PC-9 (cell line): Measurements from ENCODE around the gene OR7A10.

Source experiments
- EZH2 ChIP-seq: fragments of 200-600 bp; sonication (generic); IDR thresholded peaks from 2 replicates; pipeline ENCODE4 v1.8.0; 2017; ENCODE audit warnings: antibody characterized with exemption, low read depth
- TF ChIP-seq, protein P1 (sequence below): fragments of 200-600 bp; sonication (generic); conservative IDR thresholded peaks from 2 replicates; pipeline ENCODE4 v1.6.1; 2017; ENCODE audit warnings: mixed run types, antibody characterized with exemption, mild to moderate bottlenecking, moderate library complexity

GRCh38 chr19:14889994-14890642 lies 41.4 kb upstream of the OR7A10 start:
- TF ChIP-seq, protein P1, sequence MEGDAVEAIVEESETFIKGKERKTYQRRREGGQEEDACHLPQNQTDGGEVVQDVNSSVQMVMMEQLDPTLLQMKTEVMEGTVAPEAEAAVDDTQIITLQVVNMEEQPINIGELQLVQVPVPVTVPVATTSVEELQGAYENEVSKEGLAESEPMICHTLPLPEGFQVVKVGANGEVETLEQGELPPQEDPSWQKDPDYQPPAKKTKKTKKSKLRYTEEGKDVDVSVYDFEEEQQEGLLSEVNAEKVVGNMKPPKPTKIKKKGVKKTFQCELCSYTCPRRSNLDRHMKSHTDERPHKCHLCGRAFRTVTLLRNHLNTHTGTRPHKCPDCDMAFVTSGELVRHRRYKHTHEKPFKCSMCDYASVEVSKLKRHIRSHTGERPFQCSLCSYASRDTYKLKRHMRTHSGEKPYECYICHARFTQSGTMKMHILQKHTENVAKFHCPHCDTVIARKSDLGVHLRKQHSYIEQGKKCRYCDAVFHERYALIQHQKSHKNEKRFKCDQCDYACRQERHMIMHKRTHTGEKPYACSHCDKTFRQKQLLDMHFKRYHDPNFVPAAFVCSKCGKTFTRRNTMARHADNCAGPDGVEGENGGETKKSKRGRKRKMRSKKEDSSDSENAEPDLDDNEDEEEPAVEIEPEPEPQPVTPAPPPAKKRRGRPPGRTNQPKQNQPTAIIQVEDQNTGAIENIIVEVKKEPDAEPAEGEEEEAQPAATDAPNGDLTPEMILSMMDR: no peak
- TF ChIP-seq EZH2: no peak
